K562 (cell line): ENCODE results near the gene PIK3R5. TPM values are rescaled to one million over a fixed set of nuclear protein-coding genes. Genes with fewer than 3 reads are reported as not detected.

ENCODE experiments used
- ATAC-seq: fragments of 200-7000 bp; cut with Tn5 transposase; 3 replicates; pipeline ENCODE4 v1.9.1; 2020; ENCODE audit warnings: moderate library complexity
- BruUV-seq: library from RNA; stranded (reverse); fragments of 400-500 nt; replicated peaks from 2 replicates; lab custom pipeline; 2021; lab: Mats Ljungman, UMichigan
- CTCF ChIA-PET: fragments of 300-600 bp; formaldehyde crosslinking; extraction: SDS; loops from one replicate; lab custom pipeline; 2021; ENCODE audit warnings: low intra/inter-chr PET ratio; lab: Yijun Ruan, JAX
- POLR2A ChIA-PET: fragments of 300-600, 350-650 bp; sonication (Branson Sonifier 250); formaldehyde crosslinking; extraction: SDS; loops from one replicate; lab custom pipeline; 2021; ENCODE audit warnings: antibody characterized with exemption, inconsistent platforms; lab: Yijun Ruan, JAX
- DNase-seq, 4 experiments: peaks; one replicate each; pipeline versions ENCODE4 v3.0.0 to v3.0.0-alpha.2; 2011 to 2018; ENCODE audit warnings: low spot score in 3 of 4, mixed read lengths in 3 of 4; ENCODE audit errors: extremely low read depth in 1 of 4
- FAIRE-seq: peaks from 2 replicates; lab custom pipeline; 2011; peaks lifted over from hg19 to GRCh38; lab: Jason Lieb, UNC
- H2AFZ ChIP-seq: 2 replicates; pipeline ENCODE4 v1.6.0; 2011; ENCODE audit warnings: low read depth, low read length, control low read depth, inconsistent platforms
- H3K27ac ChIP-seq: fragments of 200-600 bp; 3 replicates; pipeline ENCODE4 v1.8.0; 2011; ENCODE audit warnings: low read depth, mild to moderate bottlenecking, control low read depth, inconsistent platforms, low read length, moderate library complexity, mixed read lengths; ENCODE audit errors: extremely low read depth
- H3K27me3 ChIP-seq, 2 experiments: fragments of 300-600 bp in 1 of 2; 2 replicates in 1 of 2; 3 replicates in 1 of 2; pipeline versions ENCODE4 v1.6.0 to v1.8.0; 2011; ENCODE audit warnings: inconsistent platforms in 2 of 2, low read length in 2 of 2, mild to moderate bottlenecking in 1 of 2, mixed read lengths in 1 of 2, moderate library complexity in 1 of 2; ENCODE audit not compliant: control insufficient read depth in 2 of 2, insufficient read depth in 2 of 2
- H3K36me3 ChIP-seq: fragments of 300-600 bp; 3 replicates; pipeline ENCODE4 v1.8.0; 2011; ENCODE audit warnings: mild to moderate bottlenecking, low read length, inconsistent platforms; ENCODE audit not compliant: control insufficient read depth, insufficient read depth
- H3K4me1 ChIP-seq, 2 experiments: fragments of 200-600 bp in 1 of 2; replicated peaks in 1 of 2; 2 replicates in 1 of 2; 3 replicates in 1 of 2; pipeline versions ENCODE4 v1.5.1 to v1.8.0; 2011; ENCODE audit warnings: inconsistent platforms in 2 of 2, low read length in 2 of 2, mild to moderate bottlenecking in 1 of 2, mixed read lengths in 1 of 2, moderate library complexity in 1 of 2; ENCODE audit not compliant: control insufficient read depth in 2 of 2, insufficient read depth in 2 of 2
- H3K4me2 ChIP-seq: 2 replicates; pipeline ENCODE4 v1.6.1; 2011; ENCODE audit warnings: low read length, control low read depth, inconsistent platforms, mixed read lengths; ENCODE audit not compliant: insufficient read depth
- H3K4me3 ChIP-seq: fragments of 200-600 bp; sonication (generic), shearing (Covaris generic); 2 replicates; pipeline ENCODE4 v1.5.1; 2016; ENCODE audit warnings: control low read depth, inconsistent platforms
- H3K79me2 ChIP-seq: fragments of 200-600 bp; 3 replicates; pipeline ENCODE4 v1.8.0; 2011; ENCODE audit warnings: low read length, inconsistent platforms; ENCODE audit not compliant: control insufficient read depth, insufficient read depth
- H3K9ac ChIP-seq, 2 experiments: 2 replicates each; pipeline versions ENCODE4 v1.6.0 to v1.6.1; 2011; ENCODE audit warnings: low read depth in 2 of 2, low read length in 2 of 2, control low read depth in 1 of 2, inconsistent platforms in 1 of 2, mild to moderate bottlenecking in 1 of 2, mixed read lengths in 1 of 2; ENCODE audit not compliant: insufficient read depth in 1 of 2
- H3K9me1 ChIP-seq: one replicate; pipeline ENCODE4 v1.6.0; 2011; ENCODE audit warnings: inconsistent platforms, mild to moderate bottlenecking, low read length, moderate library complexity; ENCODE audit not compliant: control insufficient read depth, insufficient read depth
- H3K9me3 ChIP-seq: replicated peaks from 2 replicates; pipeline ENCODE4 v1.5.1; 2011; ENCODE audit warnings: low read depth, low read length, inconsistent platforms; ENCODE audit not compliant: control insufficient read depth, insufficient read depth
- H4K20me1 ChIP-seq: replicated peaks from 2 replicates; pipeline ENCODE4 v1.6.1; 2011; ENCODE audit warnings: low read length, inconsistent platforms, mixed read lengths; ENCODE audit not compliant: control insufficient read depth, insufficient read depth
- BACH1 ChIP-seq: fragments of 200-800 bp; sonication (Bioruptor generic); IDR thresholded peaks from 2 replicates; pipeline ENCODE4 v1.6.1; 2016; ENCODE audit warnings: missing genetic modification characterization, missing compliant biosample characterization
- CSDE1 ChIP-seq, 2 experiments: fragments of 450-650 bp; IDR thresholded peaks; 2 replicates each; pipeline ENCODE4 v1.6.1; 2016; ENCODE audit warnings: mild to moderate bottlenecking in 1 of 2
- ELF1 ChIP-seq: fragments of 200-800 bp; sonication (Bioruptor generic); IDR thresholded peaks from 2 replicates; pipeline ENCODE4 v1.6.1; 2016; ENCODE audit warnings: missing genetic modification characterization, missing compliant biosample characterization
- ELF4 ChIP-seq: fragments of 450-650 bp; formaldehyde crosslinking; IDR thresholded peaks from 2 replicates; pipeline ENCODE4 v1.4.0; 2022; ENCODE audit warnings: missing genetic modification characterization
- EP300 ChIP-seq: IDR thresholded peaks from 2 replicates; pipeline ENCODE4 v1.6.1; 2012; ENCODE audit warnings: low read length, improper control_type of control experiment
- FOXK1 ChIP-seq: sonication (generic); formaldehyde crosslinking; IDR thresholded peaks from 2 replicates; pipeline ENCODE4 v1.8.0; 2022; ENCODE audit warnings: missing genetic modification reagents, mild to moderate bottlenecking, borderline replicate concordance
- FOXO4 ChIP-seq: fragments of 450-650 bp; formaldehyde crosslinking; IDR thresholded peaks from 2 replicates; pipeline ENCODE4 v1.4.0; 2020; ENCODE audit warnings: mild to moderate bottlenecking, moderate library complexity
- RAD21 ChIP-seq, 2 experiments: fragments of 250-450 bp in 1 of 2; fragments of 450-650 bp in 1 of 2; sonication (Bioruptor Pico) in 1 of 2; formaldehyde crosslinking in 1 of 2; IDR thresholded peaks in 1 of 2; conservative IDR thresholded peaks in 1 of 2; 2 replicates each; pipeline versions ENCODE4 v1.4.0 to v1.8.0; 2020 to 2022; ENCODE audit warnings: mild to moderate bottlenecking in 2 of 2, moderate library complexity in 1 of 2
- SNRNP70 ChIP-seq: fragments of 200-400 bp; formaldehyde crosslinking; optimal IDR thresholded peaks from 2 replicates; pipeline ENCODE3; 2017; ENCODE audit warnings: low read depth, low read length
- SRF ChIP-seq, 2 experiments: fragments of 250-450, 450-650 bp in 1 of 2; sonication (Bioruptor Pico) in 1 of 2; sonication (generic) in 1 of 2; formaldehyde crosslinking; IDR thresholded peaks; 2 replicates each; pipeline versions ENCODE4 v1.5.0 to v1.5.1; 2020 to 2022; ENCODE audit warnings: mild to moderate bottlenecking in 1 of 2, missing genetic modification reagents in 1 of 2
- TOE1 ChIP-seq, 2 experiments: fragments of 450-650 bp in 1 of 2; sonication (generic) in 1 of 2; formaldehyde crosslinking in 1 of 2; IDR thresholded peaks; 2 replicates each; pipeline versions ENCODE4 v1.7.1 to v1.8.0; 2016 to 2022; ENCODE audit warnings: borderline replicate concordance in 2 of 2, mild to moderate bottlenecking in 2 of 2, antibody characterized with exemption in 1 of 2, inconsistent platforms in 1 of 2, low read depth in 1 of 2, missing genetic modification reagents in 1 of 2, moderate library complexity in 1 of 2
- XRCC4 ChIP-seq: IDR thresholded peaks from one replicate; pipeline ENCODE4 v1.6.1; 2011; ENCODE audit not compliant: insufficient read depth, insufficient read length; ENCODE audit errors: extremely low read depth
- ZNF583 ChIP-seq: fragments of 250-450 bp; sonication (Bioruptor Pico); IDR thresholded peaks from 2 replicates; pipeline ENCODE4 v1.4.0; 2020
- ZNF778 ChIP-seq: fragments of 450-650 bp; formaldehyde crosslinking; IDR thresholded peaks from 2 replicates; pipeline ENCODE4 v1.4.0; 2020; ENCODE audit warnings: mild to moderate bottlenecking, moderate library complexity
- ZNF785 ChIP-seq: fragments of 250-450 bp; sonication (Bioruptor Pico); IDR thresholded peaks from 2 replicates; pipeline ENCODE4 v1.4.0; 2020; ENCODE audit warnings: mild to moderate bottlenecking
- WGBS: fragments of 100-300 bp; shearing (Covaris generic); methylation state at CpG from one replicate; pipeline ENCODE4 v1.1.6; 2016; ENCODE audit warnings: low coverage, mixed read lengths; ENCODE audit not compliant: insufficient coverage; ENCODE audit errors: missing lambda C conversion rate; 5-methylcytosine and 5-hydroxymethylcytosine counted together
- in situ Hi-C: fragments of 300-500 bp; cut with MboI; formaldehyde crosslinking; loops from 4 replicates; pipeline ENCODE4 v1.15.0; 2018; ENCODE audit warnings: inconsistent platforms, mixed read lengths
- intact Hi-C: fragments of 100-400 bp; cut with micrococcal nuclease; formaldehyde crosslinking; loops from 2 replicates; pipeline ENCODE4 v1.14.2; 2022
- polyA plus RNA-seq, 8 experiments: library from polyadenylated mRNA; depleted of rRNA in 4 of 8; stranded (reverse) in 5 of 8; unstranded in 3 of 8; fragments of >200 nt; fragmentation: Nextera tagmentation in 2 of 8; fragmentation: Illumina TruSeq in 1 of 8; extraction: Ambion mirVana in 2 of 8; extraction: Trizol in 1 of 8; gene quantifications; 2 replicates each; pipeline versions ENCODE4 v1.2.1 to v1.2.3, GENCODE V29; 2011 to 2014; ENCODE audit warnings: inconsistent platforms in 1 of 8, missing spikeins in 1 of 8
- total RNA-seq, 7 experiments: library from RNA; depleted of rRNA in 6 of 7; stranded (reverse); fragments of >200 nt in 6 of 7; fragmentation: Illumina TruSeq in 2 of 7; extraction: Trizol in 2 of 7; gene quantifications; 2 replicates each; pipeline versions ENCODE4 v1.2.1 to v1.2.3, GENCODE V29; 2011 to 2021; ENCODE audit warnings: low replicate concordance in 1 of 7
- TF ChIP-seq, protein P1 (sequence below): fragments of 450-650 bp; formaldehyde crosslinking; IDR thresholded peaks from 2 replicates; pipeline ENCODE4 v1.4.0; 2022; ENCODE audit warnings: missing genetic modification characterization
- TF ChIP-seq, protein P2 (sequence below): fragments of 200-800 bp; sonication (Bioruptor generic); IDR thresholded peaks from 2 replicates; pipeline ENCODE4 v1.6.1; 2017; ENCODE audit warnings: missing genetic modification characterization, missing compliant biosample characterization

Gene PIK3R5
- total and polyA plus RNA-seq, 9 of the 15 experiments (the other 6 are each of a cell fraction or from before 2014, with no cell fraction given) = 0.01 to 0.38 TPM; not detected in 7

- TF ChIP-seq TOE1 (IDR thresholded peaks at IDR 0.05; ENCODE audit: borderline replicate concordance) = no peak
- no peak for TF ChIP-seq TOE1 (CRISPR knock-in tag; IDR thresholded peaks at IDR 0.05; ENCODE audit: borderline replicate concordance, low read depth)
- TF ChIP-seq, protein P1, sequence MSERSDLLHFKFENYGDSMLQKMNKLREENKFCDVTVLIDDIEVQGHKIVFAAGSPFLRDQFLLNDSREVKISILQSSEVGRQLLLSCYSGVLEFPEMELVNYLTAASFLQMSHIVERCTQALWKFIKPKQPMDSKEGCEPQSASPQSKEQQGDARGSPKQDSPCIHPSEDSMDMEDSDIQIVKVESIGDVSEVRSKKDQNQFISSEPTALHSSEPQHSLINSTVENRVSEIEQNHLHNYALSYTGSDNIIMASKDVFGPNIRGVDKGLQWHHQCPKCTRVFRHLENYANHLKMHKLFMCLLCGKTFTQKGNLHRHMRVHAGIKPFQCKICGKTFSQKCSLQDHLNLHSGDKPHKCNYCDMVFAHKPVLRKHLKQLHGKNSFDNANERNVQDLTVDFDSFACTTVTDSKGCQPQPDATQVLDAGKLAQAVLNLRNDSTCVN (CRISPR knock-in tag) = no peak
Observed at GRCh38 chr17:8953156-8953885, 12.2 kb downstream of the PIK3R5 start (continued).

DNA sequence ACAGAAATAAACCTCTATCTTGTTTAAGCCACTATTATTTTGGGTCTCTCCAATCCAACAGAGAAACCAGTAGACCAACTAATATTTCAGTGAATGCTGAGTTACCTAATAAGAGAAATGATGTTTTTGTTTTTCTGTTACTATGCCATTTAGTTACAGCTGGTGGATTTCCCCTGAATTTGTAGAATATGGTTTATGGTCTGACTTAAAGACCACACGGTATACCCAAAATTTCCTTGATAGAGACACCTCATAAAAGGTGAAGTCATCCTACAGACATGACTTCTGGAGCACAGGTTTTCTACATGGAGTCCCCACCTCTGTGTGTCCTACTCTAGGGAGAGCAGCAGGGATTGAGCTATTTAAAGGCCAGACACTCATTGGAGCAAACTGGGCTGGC is 13.3 kb downstream of the PIK3R5 start:
- Histone ChIP-seq H3K36me3 (no peaks in the 10 kb centered on the region), H3K79me2 (no peaks in the 10 kb centered on the region), H3K9ac (no peak overlapping the region), H3K9me3 (no peaks in the 10 kb centered on the region), H4K20me1 (no peaks in the 10 kb centered on the region), H3K9me1 (no peaks in the 10 kb centered on the region), H3K27me3 (peaks cover 0 to 8% of the 10 kb centered on the region in 2 experiments; a peak in 3 of 5 replicates), H2AFZ (no peak overlapping the region), H3K4me2 (no peak overlapping the region), H3K27ac (no peak overlapping the region), H3K4me3 (no peak overlapping the region), H3K4me1 (no peaks in the 10 kb centered on the region)
- ATAC-seq (no peak), DNase-seq (no peak), FAIRE-seq (no peak)
- POLR2A ChIA-PET = no interaction called here
- WGBS = 0% methylated on average over 1 of the region's 1 CpG
- in situ Hi-C loops = no loop called here
- no TSS peak for BruUV-seq
- intact Hi-C loops = no loop called here
- CTCF ChIA-PET = no interaction called here
- TF ChIP-seq EP300 = no peak
- no peak for TF ChIP-seq FOXK1 (CRISPR knock-in tag)
- no peak for TF ChIP-seq ZNF785 (CRISPR knock-in tag)
- no peak for TF ChIP-seq SNRNP70
- TF ChIP-seq SRF (CRISPR knock-in tag; IDR thresholded peaks at IDR 0.05) = no peak
- TF ChIP-seq CSDE1 (IDR thresholded peaks at IDR 0.05) = no peak
- TF ChIP-seq, protein P2, sequence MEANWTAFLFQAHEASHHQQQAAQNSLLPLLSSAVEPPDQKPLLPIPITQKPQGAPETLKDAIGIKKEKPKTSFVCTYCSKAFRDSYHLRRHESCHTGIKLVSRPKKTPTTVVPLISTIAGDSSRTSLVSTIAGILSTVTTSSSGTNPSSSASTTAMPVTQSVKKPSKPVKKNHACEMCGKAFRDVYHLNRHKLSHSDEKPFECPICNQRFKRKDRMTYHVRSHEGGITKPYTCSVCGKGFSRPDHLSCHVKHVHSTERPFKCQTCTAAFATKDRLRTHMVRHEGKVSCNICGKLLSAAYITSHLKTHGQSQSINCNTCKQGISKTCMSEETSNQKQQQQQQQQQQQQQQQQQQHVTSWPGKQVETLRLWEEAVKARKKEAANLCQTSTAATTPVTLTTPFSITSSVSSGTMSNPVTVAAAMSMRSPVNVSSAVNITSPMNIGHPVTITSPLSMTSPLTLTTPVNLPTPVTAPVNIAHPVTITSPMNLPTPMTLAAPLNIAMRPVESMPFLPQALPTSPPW (CRISPR knock-in tag) = no peak
- TF ChIP-seq XRCC4 = no peak
- no peak for TF ChIP-seq FOXO4 (CRISPR knock-in tag)
- TF ChIP-seq ELF4 (CRISPR knock-in tag) = no peak
- no peak for TF ChIP-seq ZNF583 (CRISPR knock-in tag)
- no peak for TF ChIP-seq BACH1 (tag)
- TF ChIP-seq ZNF778 (CRISPR knock-in tag) = no peak
- TF ChIP-seq RAD21 (CRISPR knock-in tag; conservative IDR thresholded peaks at IDR 0.05 in 1 of 2, IDR thresholded peaks at IDR 0.05 in 1 of 2) = no peak
- TF ChIP-seq ELF1 = no peak
